RPMI8226 (cell line): ENCODE measurements around the gene KIF1A.

Experiments used
- DNase-seq: peaks from one replicate; pipeline ENCODE4 v3.0.0-alpha.2; 2015

KIF1A gene

DNA sequence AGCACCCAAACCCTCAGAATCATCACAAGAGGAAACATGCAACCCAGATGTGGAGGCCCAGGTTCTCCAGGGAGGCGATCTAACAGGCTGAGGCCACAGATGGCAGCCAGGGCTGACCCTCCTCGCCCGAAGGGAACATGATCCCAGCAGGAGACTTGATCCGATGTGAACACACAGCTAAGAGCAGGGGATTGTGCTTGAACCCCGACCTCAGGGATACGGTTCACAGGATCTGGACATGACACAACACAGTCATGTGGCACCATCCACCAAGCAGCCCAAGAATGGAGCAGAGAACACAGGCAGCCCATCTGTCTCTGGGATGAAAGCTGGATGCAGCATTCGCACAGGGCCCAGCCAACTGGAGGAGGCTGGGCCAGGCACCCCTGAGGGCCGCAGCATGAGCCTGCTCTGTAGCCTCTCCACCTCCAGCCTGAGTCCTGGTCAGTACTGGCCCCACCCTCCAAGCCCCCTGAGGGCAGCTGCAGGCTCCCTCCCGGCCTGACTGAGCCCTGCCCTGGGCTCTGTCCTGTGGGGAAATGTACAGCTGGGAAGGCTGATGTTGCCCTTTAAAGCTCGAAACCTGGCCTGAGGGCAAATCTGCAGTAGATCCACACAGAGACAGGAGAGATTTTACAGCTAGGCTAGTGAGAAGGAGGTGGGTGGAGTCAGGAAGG, 89.4 kb downstream of the KIF1A start:
- DNase-seq: no peak

- DNase-seq: no peak
Measured at GRCh38 chr2:240728827-240729226, 91.2 kb downstream of the KIF1A start.

DNA sequence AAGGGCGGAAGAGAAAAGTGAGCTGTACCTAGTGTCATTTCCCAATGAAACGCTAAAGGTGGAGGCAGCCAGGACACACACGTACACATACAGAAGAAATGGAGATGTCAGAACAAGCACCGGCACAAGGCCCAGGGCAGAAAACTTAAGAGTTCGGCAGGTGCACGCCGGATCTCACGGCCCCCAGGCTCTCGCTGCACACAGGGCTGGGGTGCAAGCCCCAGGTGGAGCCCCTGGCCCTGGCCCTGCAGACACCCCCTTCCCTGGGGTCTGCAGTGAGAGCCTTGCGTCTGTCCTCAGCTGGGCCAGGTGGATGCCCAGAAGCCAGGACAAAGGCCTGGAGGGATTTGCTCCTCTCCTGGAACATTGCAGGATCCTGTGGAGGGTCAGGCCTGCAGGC, 91.7 kb downstream of the KIF1A start:
- DNase-seq: no peak

DNA sequence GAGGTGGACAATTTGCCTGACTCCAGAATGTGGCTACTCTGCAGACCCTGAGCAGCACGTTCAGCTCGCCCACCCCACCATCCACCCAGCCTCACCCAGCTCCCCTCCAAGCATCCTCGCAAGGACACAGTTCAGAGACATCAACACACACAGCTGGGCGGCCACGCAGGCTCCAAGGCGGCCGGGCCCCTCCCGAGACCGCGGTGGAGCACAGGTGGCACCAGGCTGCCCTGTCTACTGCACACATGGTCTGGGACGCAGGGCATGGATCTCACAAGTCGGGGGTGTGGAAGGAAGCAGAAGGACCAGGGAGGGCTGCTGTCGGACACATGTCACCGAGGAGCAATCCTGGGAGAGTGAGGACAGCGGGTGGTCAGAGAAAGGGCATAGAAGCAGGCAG, 92.1 kb downstream of the KIF1A start:
- DNase-seq: no peak

- DNase-seq: no peak
Measured at GRCh38 chr2:240727439-240727838, 92.6 kb downstream of the KIF1A start.

DNA sequence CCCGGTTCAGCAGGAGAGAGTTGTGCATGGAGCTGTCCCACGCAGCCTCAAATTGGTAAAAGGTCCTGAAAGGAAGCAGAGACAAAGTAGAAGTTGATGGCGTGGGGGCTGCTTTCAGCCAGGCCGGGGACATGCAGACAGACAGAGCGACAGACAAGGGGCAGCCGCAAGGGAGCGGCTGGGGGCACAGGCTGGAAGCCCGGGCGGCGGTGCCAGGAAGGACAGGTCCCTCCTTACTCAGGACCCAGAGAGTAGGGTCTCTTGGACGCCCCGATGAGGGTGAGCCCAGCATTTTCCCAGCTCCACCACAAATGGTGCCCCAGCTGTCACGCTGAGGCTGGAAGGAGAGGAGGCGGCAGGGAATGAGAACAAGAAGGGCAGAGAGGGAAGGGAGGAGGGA, 93.1 kb downstream of the KIF1A start:
- DNase-seq: no peak

- no peak for DNase-seq
Measured at GRCh38 chr2:240725671-240726070, 94.3 kb downstream of the KIF1A start.

DNA sequence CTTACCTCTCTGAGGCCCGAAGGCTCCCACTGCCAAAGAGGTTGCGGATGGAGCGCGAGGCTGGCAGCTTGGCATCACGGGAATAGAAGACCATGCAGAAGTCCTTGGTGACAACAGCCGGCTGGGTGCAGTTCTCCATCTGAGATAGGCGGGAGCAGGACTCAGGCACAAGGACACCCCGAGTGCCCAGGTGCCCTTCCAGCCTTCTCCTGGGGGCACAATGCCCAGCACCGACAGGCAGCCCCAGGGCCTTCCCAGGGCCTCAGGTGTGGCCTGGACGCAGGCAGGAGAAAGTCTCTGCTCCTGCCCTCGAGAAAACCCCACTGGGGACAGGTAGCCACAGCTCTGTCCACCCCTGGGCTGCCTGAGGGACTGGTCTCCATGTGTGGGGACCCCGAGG, 94.8 kb downstream of the KIF1A start:
- DNase-seq: no peak

DNA sequence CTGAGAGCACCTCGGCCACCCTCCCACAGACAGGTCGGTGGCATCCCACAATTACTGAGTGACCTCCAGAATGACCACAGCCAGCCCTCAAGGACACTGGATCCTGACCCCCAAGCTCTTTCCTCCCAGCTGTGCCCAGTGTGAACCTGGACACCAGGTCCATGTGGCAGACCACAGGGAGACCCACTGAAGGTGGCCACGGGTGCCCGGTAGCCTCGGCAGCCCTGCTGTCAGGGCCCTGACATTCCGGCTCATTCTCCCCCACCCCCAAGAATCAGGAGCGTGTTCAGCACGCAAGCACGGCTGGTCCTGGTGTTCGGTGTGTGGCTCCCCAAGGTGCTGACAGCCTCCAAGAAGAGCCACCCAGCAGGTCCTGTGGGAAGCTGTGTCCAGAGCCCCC, 95.6 kb downstream of the KIF1A start:
- DNase-seq: no peak

- DNase-seq: no peak
Measured at GRCh38 chr2:240723851-240724250, 96.2 kb downstream of the KIF1A start.

DNA sequence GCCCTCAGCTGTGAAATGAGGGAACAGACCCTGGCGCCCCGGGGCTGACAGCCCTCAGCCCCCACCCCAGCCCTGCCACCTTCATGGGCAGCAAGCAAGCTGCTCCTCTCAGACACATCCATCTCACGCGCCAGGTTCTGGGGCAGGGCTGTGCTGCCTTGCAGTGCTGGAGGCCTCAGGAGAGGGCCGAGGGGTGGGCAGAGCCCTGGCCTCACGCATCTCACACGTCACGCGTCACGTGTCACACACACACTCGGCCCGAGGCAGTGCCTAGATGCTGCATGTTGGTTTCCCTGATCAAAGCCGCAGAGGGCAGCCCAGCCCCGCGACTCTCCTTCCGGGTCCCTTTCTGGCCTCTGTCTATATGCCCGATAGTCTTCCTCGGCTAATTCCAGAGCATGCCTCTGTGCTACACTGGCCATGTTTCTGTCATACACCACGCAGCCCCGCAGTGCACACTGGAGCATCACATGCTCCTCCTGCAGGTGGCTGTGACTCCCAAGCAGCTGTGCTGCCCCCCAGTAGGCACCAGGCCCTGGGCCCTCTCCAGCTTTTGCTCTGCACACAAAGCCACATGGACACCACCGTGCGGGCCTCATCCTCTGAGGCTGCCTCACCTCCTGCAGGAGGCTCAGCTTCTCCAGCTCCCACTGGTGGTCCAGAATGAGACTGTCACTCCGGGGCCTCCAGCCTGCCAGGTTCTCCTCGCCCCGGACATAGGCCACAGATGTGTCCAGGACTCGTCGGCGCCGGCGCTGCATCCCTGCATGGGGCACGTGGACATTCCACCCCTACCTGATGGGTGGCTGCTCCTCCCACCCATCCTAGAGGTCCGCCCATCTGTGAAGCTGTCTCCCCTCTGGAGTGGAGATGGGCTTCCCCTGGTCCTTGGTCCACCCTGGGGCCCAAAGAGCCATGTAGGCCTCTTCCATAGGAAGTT, 97.0 kb downstream of the KIF1A start:
- no peak for DNase-seq

DNA sequence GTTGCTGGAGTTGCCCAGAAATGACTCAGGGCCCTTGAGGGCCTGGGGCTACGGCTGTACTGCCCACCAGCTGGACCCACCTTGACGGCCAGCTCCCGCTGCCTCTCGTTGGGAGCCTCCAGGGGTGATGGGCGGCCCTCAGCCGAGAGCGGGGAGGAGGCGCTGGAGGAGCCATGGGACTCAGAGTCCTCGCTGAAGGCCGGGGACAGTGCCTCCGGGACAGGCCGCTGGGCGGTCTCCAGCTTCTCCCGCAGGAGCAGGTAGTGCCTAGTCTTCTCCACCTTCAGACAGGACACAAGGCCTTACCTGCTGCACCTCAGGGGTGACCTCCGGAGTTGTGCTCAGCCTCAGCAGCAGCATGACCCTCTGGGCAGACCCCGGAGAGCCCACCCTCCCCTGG, 97.6 kb downstream of the KIF1A start:
- DNase-seq: no peak

- no peak for DNase-seq
Measured at GRCh38 chr2:240721596-240722180, 98.3 kb downstream of the KIF1A start.

DNA sequence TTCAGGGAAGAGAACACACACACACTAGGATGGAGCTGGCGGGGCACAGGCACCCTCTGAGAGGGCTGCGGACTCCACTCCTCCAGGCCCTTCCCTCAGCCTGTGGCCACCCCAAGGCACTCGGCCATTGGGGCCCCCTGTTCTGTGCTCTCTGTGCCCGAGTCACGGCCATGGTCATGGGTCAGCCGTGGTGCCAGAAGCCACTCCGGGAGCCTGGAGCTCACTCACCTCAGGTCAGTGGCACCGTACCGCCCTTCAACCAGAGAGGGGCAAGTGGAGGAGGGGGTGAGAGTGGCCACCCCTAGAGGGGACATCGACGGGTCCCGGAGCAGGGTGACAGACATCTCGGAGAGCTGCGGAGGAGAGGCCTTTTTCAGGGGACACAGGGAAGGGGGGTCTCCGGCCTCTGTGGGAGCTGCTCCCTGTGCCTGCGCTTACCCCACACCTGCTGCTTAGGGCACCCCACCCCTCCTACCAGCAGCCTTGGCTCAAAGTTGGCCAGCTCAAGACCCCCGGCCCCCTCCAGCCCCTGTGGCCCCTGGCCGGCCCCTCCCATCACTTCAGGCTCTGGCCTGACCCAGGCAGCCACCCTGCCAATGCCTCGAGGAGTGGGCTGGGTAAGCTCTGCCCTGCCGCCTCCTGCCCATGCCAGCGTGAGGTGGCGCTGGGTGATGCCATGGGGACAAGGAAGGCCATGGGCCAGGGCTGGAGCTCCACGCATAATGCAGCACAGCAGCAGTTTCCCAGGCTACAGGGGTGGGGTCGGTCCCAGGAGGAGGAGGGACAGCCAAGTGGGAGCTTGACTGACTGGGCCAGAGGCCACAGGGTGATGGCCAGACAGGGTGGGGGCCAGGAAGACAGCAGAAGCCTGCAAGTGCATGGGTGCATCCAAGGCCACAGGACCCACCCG, 99.1 kb downstream of the KIF1A start:
- no peak for DNase-seq

GRCh38 chr2:240719676-240720545, 100.1 kb downstream of the KIF1A start:
- no peak for DNase-seq

DNA sequence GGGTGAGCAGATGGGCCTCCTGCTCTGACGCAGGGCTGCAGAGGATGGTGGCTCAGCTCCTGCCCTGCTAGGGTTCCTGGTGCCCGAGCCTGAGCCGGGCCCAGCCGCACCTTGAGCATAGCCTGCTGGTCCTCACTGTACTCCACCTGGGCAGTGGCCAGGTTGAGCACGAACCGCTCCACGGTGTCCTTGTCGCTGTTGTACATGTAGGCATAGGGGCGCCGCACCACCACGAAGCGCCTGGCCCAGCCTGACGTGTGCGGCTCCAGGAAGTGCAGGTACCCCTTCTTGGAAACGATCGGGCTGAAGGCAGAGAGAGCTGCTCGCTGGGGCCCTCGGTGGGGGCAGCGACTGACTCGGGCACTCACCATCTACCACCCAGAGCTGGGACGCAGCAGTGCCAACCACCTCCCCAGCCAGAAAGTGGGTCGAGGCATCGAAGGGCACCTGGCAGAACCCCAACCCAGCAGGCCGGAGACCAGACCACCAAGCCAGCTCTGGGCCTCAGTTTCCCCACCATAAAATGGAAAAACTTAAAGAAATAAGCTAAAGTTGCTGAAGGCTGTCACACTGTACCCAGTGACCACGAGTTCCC, 101.0 kb downstream of the KIF1A start:
- no peak for DNase-seq

DNA sequence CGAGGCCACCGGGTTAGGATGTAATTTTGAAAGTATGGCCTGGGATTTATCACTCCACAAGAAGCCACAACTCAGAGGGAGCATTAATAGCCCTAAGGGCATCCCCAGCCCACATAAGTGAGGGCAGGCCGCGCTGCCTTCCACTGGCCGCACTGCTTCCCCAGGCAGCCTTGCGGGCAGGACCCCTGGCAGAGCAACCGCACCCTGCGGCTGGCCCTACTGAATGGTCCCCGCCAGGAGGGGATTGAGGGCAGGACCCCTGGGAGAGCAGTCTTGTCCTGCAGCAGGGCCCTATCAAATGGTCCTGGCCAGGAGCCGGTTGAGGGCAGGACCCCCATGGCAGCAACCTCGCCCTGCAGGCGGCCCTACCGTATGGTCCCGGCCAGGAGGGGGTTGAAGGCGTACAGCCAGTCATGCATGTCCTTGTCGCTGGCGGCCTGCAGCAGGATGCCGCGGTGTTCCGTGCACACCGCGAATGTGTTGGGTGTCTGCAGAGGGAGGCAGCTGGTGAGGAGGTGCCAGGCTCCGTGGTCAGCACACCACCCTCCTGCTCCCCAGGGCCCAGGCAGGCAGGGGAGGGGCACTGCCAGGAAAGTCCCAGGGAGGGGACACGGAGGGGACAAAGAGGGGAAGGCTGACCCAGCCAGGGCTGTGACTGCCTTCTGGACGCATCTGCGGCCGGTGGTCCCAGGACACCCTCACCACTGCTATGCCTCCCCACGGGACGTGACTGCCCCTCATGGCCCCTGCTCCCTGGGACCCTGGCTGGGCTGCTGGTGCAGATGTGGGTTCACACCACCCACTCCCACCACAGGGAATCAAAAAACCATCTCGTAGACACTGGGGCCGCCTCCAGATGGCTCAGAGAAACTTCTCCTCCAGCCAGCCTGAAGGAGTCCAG, 102.1 kb downstream of the KIF1A start:
- DNase-seq: no peak

GRCh38 chr2:240717181-240717641, 102.8 kb downstream of the KIF1A start:
- no peak for DNase-seq

- DNase-seq: no peak
Measured at GRCh38 chr2:240716130-240716798, 103.8 kb downstream of the KIF1A start.
